GM19397 (cell line): ENCODE data around the gene SAA2.

Source experiments
- ATAC-seq: cut with Tn5 transposase; IDR thresholded peaks from one replicate; pipeline ENCODE4 v1.9.1; 2021; ENCODE audit warnings: mild to moderate bottlenecking, moderate library complexity; ENCODE audit not compliant: unreplicated experiment

SAA2 gene

DNA sequence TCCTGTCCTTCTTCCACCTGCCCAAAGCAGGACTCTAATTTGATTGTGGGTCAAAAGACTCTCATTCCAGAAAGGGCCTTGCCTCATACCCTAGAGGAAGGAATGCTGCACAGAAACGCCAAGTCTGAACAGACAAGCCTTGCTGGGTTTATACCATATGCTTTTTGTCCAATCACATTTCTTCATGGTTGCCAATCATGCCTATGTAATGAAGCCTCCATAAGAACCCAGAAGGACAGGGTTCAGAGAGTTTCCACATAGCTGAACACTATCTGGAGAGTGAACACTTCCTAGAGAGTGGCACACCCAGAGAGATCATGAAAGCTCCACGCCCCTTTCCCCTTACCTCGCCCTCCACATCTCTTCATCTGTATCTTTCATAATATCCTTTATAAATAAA is 4.8 kb upstream of the SAA2 start:
- ATAC-seq = no peak

- peak; percentile 1 for ATAC-seq
Observed at GRCh38 chr11:18247191-18247581, 1.3 kb downstream of the SAA2 start.

- ATAC-seq = peak; percentile 80
Observed at GRCh38 chr11:18246379-18247190, 1.9 kb downstream of the SAA2 start.

- no peak for ATAC-seq
Observed at GRCh38 chr11:18245396-18245795, 3.1 kb downstream of the SAA2 start.

- ATAC-seq = no peak
Observed at GRCh38 chr11:18243783-18244362, 4.6 kb downstream of the SAA2 start.

DNA sequence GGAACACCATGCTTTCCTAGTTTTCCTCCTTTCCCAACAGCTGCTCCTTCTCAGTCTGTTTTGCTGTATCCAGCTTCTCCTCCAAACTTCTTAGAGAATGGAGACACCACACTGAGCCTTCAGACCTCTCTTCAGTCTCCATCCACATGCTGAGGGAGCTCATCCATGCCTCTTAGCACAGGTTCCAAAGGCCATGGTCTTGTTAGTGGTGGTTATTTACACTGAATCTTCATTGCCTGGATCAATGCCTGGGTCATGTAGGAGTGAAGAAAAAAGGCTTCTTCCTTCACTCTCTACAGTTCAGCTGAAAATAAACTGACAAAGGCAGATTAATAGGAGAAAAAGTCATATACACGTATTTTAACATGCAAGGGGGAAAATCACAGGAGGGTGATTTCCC is 8.8 kb downstream of the SAA2 start:
- ATAC-seq = no peak

DNA sequence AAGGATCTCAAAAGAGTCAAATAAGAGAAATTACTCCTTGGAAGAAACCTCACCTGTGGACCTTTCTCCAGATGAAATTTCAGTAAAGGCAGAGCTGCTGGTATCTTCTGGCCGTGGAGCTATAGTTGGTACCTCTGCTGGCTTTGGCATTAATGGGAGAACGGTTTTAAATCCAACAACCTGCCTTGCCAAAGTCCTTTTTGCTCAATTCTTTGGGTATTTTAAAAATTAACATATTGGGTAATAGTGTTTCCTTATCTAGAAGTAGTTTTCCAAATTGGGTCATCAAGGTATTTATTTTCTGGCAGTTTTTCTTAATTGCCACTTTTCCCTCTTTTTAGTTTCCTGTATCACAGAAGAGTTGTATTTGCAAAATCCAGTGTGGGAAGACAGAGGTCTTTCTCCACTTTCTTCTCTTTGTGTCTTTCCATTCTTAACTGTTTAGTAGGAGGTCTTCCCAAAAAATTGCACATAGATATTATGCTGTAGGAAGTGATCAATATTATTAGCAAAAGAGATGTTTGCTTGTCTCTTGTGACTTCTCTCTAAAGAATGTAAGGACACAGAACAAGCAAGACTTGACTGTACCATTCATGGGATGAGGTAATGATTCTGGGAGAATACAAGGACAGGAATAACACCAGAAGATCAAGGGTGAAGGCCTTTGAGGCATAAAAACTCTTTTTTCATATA is 11.7 kb downstream of the SAA2 start, which contains the start of gene SAA4:
Gene SAA4 (minus strand): TSS at position 139 of the 693 bp plus-strand sequence. CDS start 876 bp downstream, outside the sequence.
- no peak for ATAC-seq

DNA sequence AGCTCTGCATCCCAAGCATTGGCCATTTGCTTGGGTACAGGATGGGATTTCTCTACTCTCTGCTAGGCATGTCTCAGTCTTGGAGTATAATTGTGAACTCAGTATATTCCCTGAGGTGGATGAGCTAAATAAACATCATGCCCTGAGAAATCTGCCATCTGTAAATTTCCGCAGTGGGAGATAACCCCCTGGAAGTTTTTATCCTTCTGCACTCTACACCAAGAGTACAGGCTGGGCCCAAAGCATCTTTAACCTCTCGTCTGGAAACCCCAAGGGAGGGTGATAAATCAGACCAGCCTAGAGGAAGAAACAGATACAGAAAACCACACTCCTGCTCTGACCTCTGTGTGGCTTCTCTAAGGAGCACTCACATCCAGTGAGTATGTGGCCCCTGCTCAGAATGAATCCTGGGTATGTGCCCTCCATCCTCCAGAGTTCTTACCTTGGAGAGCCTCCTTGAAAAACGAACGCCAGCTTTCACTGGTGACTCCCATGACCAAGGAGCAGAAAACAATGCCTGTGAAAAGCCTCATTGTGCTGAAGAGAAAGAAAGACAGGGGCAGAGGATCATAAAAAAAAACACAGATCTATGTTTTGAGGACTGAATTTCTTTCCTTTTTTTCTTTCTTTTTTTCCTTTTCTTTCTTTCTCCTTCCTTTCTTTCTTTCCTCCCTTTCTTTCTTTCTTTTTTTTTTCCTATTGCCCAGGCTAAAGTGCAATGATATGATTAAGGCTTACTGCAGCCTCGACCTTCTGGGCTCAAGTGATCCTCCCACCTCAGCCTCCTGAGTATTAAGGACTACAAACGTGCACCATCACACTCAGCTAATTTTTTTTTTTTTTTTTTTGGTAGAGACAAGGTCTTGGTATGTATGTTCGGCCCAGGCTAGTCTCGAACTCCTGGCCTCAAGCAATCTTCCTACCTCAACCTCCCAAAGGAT is 12.8 kb downstream of the SAA2 start:
- ATAC-seq = no peak

DNA sequence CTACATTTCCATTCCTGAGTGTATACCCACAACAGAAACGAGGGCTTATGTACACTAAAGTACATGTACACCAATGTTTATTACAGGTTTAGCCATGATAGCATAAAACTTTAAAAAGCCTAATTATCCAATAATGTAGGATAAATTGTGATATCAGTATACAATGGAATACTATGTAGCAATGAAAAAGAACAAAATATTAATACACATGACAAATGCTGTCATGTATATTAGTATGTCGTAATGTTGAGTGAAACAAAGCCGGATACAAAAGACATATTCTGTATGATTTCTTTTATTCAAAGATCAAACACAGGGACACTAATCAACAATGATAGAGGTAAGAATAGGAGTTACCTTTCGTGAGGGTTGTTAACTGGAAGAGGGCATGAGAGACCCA is 14.6 kb downstream of the SAA2 start:
- no peak for ATAC-seq

DNA sequence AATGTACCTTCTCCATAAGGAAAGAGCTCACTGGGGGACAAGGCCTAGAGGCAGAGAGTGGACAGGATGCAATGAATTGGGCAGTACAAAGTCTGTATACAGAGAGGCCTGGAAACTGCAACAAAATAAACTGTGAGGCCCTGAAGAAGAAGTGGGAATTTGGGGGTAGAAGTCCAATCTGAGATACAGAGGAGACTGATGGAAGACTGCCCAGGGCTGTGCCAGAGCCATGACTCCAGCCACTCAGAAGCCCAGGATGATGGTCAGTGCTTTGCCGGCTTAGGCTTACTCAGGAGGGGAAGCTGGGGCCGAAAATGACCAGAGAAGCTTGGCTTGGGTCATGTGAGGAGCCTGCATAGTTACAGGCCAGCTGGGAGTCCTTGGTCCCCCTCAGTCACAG is 17.6 kb downstream of the SAA2 start:
- ATAC-seq = no peak

GRCh38 chr11:18229501-18229900 is 19.0 kb downstream of the SAA2 start:
- peak; percentile 91 for ATAC-seq

- ATAC-seq = no peak
Observed at GRCh38 chr11:18225913-18226312, 22.6 kb downstream of the SAA2 start.

DNA sequence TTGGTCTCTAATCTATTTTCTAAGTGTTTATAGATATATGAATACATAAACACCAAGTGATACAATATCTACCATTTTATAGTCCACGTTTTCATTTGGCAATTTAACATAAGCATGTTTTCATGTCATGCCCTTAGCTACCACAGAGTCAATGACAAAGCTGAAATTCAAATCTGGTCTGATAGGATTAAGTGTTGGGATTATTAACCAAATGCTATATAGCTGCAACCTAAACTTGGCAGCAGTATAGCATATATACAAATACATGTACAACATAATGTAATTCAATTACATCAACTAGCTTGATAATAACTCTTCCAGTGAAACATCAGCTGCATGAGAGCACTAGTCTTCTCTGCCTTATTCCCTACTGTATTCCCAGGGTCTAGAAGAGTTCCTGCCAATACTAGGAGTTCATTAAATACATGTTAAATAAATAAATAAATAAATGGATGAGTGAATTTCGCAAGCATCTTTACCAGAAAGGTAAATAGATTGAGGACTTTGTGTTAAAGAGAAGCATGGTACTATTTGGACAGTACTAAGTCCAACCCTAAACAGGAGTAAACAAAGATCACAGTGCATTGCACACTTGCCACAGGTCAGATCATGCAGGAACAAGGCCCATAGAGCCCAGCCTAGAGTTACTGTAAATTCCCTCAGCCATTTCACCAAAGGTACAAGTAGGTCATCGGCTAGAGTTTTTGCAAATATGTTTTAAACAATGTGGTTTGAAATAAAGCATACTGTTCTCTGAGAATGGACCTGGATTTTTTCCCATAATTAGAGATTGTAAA is 24.7 kb downstream of the SAA2 start:
- no peak for ATAC-seq

- no peak for ATAC-seq
Observed at GRCh38 chr11:18222814-18223421, 25.6 kb downstream of the SAA2 start.

GRCh38 chr11:18221274-18221876 is 27.1 kb downstream of the SAA2 start:
- no peak for ATAC-seq

- no peak for ATAC-seq
Observed at GRCh38 chr11:18209058-18209457, 39.4 kb downstream of the SAA2 start.

DNA sequence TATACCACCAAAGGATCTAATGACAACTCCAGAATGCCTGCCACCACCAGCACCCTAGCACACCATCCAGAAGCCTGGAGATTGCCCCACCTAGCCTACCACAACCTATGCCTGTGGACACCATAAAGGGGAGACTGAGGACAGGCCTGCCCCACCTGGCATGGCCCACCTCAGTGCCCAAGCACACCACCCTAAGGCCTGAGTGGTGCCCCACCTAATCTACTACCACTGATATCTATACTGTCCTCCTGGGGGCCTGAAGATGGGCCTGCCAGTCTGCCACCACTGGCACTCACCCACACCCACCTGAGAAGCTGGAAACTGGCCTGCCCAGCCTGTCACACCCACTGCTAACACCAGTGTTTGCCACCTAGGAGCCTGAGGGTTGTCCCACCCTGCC is 43.7 kb downstream of the SAA2 start:
- no peak for ATAC-seq

- no peak for ATAC-seq
Observed at GRCh38 chr11:18204220-18204619, 44.2 kb downstream of the SAA2 start.

GRCh38 chr11:18203723-18204122 is 44.7 kb downstream of the SAA2 start:
- ATAC-seq = no peak
